RWPE1 (cell line): ENCODE data around the gene APOBEC3A.
A peak's percentile ranks its signal among the peaks of the same experiment; 100 is the strongest.
"Not testable (repeated sequence)": the region's sequence is repeated elsewhere in the genome, so short reads cannot be mapped to it uniquely, and the experiment has no call there.

Experiments used
- CTCF ChIA-PET: fragments of 350-600 bp; sonication (Branson Sonifier 250); formaldehyde crosslinking; extraction: SDS; loops from one replicate; lab custom pipeline; 2021; lab: Yijun Ruan, JAX
- POLR2A ChIA-PET: fragments of 400-600 bp; formaldehyde crosslinking; extraction: SDS; loops from one replicate; lab custom pipeline; 2020; ENCODE audit warnings: antibody characterized with exemption; ENCODE audit not compliant: low non-redundant PET; lab: Yijun Ruan, JAX
- DNase-seq: peaks from one replicate; pipeline ENCODE4 v3.0.0; 2012; ENCODE audit warnings: low spot score
- H3K27ac ChIP-seq: fragments of 450-650 bp; 2 replicates; pipeline ENCODE4 v1.5.1; 2017
- CTCF ChIP-seq: fragments of 450-650 bp; conservative IDR thresholded peaks from 2 replicates; pipeline ENCODE4 v1.5.1; 2017; ENCODE audit warnings: low read depth, mild to moderate bottlenecking

Gene APOBEC3A

GRCh38 chr22:38974826-38975175, 17.4 kb downstream of the APOBEC3A start:
- ChIA-PET CTCF (interaction anchor here (0.6 to 1.2 kb wide), 2 partner anchors 105 to 187 kb away, joined by 3 to 4 read pairs; no protein-coding TSS in a partner anchor), POLR2A (no interaction called here)
- H3K27ac ChIP-seq, result no peak overlapping the region
- DNase-seq, result no peak
- no peak for TF ChIP-seq CTCF

GRCh38 chr22:38977289-38977688, 19.9 kb downstream of the APOBEC3A start:
- CTCF ChIA-PET, DNase-seq, H3K27ac ChIP-seq, POLR2A ChIA-PET: not testable (repeated sequence)

- POLR2A ChIA-PET, CTCF ChIA-PET, H3K27ac ChIP-seq, DNase-seq: not testable (repeated sequence)
Measured at GRCh38 chr22:38980587-38980986, 23.2 kb downstream of the APOBEC3A start.

- CTCF ChIA-PET, result interaction anchor here (0.6 to 1.0 kb wide), 5 partner anchors 57 to 1020 kb away, joined by 3 to 4 read pairs (median 4); no protein-coding TSS in a partner anchor
- peak; percentile 41 for DNase-seq
Measured at GRCh38 chr22:38981005-38981991, 23.9 kb downstream of the APOBEC3A start.

GRCh38 chr22:38981992-38982927, 24.9 kb downstream of the APOBEC3A start, which contains the start of gene APOBEC3B:
APOBEC3B (plus strand) TSS chr22:38982347; CDS start chr22:38982454, 107 bp downstream.
- DNase-seq, result peak; percentile 91
- POLR2A ChIA-PET, result no interaction called here

More at GRCh38 chr22:38981005-38981991, 23.9 kb downstream of the APOBEC3A start:
- peak overlapping the region; percentile 86 for H3K27ac ChIP-seq
- TF ChIP-seq CTCF, result no peak
- POLR2A ChIA-PET, result no interaction called here

GRCh38 chr22:38984224-38984623, 26.8 kb downstream of the APOBEC3A start:
- no peak overlapping the region for H3K27ac ChIP-seq
- ChIA-PET CTCF (interaction anchor here (0.7 kb wide), 1 partner anchor 117 kb away, joined by 3 read pairs; no protein-coding TSS in a partner anchor), POLR2A (no interaction called here)

More at GRCh38 chr22:38981992-38982927, 24.9 kb downstream of the APOBEC3A start, which contains the start of gene APOBEC3B:
- TF ChIP-seq CTCF, result no peak
- CTCF ChIA-PET, result interaction anchor here (0.7 to 1.0 kb wide), 2 partner anchors 108 to 112 kb away, joined by 4 read pairs; no protein-coding TSS in a partner anchor
- H3K27ac ChIP-seq, result peak within 1 kb of the TSS; percentile 86

GRCh38 chr22:38984784-38985757, 27.7 kb downstream of the APOBEC3A start:
- H3K27ac ChIP-seq, result peak overlapping the region; percentile 72
- POLR2A ChIA-PET, result not testable (repeated sequence)
- peak; percentile 57 for DNase-seq
- CTCF ChIA-PET, result interaction anchor here (0.6 to 0.7 kb wide), 2 partner anchors 123 to 787 kb away, joined by 3 to 6 read pairs; no protein-coding TSS in a partner anchor

More at GRCh38 chr22:38984224-38984623, 26.8 kb downstream of the APOBEC3A start:
- TF ChIP-seq CTCF, result no peak
- no peak for DNase-seq
